CD1c-positive myeloid dendritic cell (primary cell): Measurements from ENCODE around the gene PLA2G12B.
"Not testable (repeated sequence)": the region's sequence is repeated elsewhere in the genome, so short reads cannot be mapped to it uniquely, and the experiment has no call there.

Experiments
- DNase-seq: peaks from one replicate; pipeline ENCODE4 v3.0.0-alpha.2; 2016; ENCODE audit errors: extremely low spot score

Gene PLA2G12B, protein sequence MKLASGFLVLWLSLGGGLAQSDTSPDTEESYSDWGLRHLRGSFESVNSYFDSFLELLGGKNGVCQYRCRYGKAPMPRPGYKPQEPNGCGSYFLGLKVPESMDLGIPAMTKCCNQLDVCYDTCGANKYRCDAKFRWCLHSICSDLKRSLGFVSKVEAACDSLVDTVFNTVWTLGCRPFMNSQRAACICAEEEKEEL

DNA sequence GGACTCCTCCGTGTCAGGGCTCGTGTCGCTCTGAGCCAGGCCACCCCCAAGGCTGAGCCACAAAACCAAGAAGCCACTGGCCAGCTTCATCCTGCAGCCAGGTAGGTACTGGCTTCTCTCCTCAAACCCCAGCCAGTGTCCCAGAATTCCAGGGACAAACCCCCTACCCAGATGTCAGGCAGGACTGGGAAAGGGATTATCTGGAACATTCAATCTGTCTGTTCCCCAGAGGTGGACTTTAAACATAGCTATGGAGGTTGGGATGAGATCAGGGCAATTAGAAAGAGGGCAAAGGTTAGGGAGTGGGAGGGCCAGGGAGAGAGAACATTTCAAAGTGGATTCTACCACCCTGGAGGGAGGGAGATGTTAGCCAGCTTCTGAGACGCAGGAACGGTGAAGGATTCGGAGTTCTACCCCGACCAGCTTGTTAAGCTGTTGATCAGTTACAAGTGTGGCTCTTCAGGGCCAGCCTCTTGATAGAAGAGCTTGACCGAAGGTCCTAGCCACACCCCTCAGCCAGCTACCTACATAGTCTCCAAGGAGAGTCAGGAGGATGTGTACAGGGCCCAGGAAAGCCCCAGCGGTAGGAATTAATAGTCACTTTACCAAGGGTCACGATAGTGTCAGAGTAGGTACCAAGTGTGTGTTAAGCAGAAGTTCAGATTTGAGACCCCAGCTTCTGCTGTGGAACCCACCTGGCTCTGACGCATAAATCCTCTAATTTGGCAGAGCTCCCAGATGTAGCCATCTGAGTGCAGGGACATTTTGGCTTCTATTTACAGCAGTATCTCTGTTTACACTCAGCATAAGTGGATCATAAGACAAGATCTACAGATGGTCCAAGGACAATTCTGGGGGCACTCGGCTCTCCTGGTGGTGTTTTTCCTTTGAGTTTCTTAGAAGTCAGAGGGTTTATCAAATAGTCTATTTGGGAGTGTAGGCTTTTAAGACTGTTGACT lies at the start of gene PLA2G12B:
Gene PLA2G12B, minus strand, starts transcription at position 211 of the 959 bp plus-strand sequence. Its CDS starts 121 bp downstream, at position 90.
- DNase-seq, result no peak

DNA sequence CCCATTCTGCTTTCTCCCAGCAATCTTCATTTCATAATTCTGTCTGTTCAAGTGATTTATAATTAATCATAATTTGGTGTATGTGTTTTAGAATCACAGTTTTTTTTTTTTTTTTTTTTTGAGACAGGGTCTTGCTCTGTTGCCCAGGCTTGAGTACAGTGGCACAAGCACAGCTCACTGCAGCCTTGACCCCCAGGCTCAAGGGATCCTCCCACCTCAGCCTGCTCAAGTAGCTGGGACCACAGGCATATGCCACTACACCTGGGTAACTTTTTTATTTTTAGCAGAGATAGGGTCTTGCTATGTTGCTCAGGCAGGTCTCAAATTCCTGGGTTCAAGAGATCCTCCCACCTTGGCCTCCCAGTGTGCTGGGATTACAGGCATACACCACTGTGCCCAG lies 49.2 kb upstream of the PLA2G12B start:
- no peak for DNase-seq

- DNase-seq, result no peak
Measured at GRCh38 chr10:73000973-73001372, 46.4 kb upstream of the PLA2G12B start.

DNA sequence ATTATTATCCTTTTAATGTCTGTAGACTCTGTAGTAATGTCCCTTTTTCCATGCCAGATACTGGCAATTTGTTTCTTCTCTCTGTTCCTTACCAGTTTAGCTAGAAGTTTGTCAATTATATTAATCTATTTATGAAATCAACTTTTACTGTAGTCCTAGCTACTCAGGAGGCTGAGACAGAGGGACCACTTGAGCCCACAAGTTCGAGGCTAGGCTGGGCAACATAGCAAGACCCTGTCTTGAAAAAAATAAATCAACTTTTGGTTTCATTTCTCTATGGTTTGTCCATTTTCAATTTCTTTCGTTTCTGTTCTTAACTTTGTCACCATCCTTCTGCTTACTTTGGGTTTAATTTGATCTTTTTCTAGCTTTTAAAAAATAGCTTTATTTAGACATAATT lies 42.5 kb upstream of the PLA2G12B start:
- DNase-seq, result no peak

DNA sequence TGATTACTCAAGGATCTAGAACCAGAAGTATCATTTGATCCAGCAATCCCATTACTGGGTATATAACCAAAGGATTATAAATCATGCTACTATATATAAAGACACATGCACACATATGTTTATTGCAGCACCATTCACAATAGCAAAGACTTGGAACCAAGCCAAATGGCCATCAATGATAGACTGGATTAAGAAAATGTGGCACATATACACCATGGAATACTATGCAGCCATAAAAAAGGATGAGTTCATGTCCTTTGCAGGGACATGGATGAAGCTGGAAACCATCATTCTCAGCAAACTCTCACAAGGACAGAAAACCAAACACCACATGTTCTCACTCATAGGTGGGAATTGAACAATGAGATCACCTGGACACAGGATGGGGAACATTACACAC lies 40.9 kb upstream of the PLA2G12B start:
- DNase-seq, result not testable (repeated sequence)

DNA sequence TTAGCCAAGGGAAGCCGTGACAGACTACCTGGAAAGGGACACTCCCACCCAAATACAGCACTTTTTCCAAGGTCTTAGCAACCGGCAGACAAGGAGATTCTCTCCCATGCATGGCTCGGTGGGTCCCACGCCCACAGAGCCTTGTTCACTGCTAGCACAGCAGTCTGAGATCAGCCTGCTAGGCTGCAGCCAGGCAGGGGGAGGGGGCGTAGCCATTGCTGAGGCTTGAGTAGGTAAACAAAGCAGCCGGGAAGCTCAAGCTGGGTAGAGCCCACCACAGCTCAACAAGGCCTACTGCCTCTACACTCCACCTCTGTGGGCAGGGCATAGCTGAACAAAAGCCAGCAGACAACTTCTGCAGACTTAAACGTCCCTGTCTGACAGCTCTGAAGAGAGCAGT lies 35.2 kb upstream of the PLA2G12B start:
- not testable (repeated sequence) for DNase-seq

DNA sequence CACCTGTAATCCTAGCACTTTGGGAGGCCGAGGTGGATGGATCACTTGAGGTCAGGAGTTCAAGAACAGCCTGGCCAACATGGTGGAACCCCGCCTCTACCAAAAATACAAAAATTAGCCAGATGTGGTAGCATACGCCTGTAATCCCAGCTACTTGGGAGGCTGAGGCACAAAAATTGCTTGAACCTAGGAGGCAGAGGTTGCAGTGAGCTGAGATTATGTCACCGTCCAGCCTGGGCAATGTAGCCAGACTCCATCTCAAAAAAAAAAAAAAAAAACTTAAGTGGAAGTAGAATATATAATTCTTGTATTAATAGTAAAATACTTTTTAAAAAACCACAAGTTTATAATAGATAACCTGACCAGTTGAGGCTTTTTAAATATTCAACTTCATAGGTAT lies 30.0 kb upstream of the PLA2G12B start:
- not testable (repeated sequence) for DNase-seq

DNA sequence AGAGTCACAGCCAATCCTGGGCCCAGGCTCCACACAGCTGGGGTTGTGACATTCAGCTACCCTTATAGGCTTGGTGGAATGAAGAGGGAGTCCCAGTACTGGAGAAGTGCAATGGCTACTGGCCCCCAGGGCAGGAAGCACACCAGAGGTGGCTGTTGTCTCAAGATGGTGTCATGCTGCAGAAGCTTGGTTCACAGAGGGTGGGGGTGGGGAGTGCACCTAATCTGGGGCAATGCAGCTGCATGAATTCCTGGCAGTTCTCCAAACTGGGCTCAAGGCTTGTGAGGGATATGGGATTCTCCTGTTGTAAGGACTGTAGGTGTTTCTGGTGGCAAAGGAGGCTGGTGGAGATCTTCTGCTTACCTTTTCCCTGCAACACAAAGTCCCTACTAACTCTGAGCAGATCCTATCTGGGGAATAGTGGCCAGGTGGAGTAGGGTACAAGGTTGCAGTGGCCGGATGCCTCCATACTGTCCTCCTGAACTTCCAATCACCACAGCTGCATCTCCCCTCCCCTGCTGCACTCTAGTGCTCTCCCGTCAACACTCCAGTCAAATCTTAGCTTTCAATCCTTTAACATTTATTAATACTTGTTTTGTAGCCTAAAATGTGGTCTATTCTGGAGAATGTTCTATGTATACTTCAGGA lies 27.4 kb upstream of the PLA2G12B start:
- no peak for DNase-seq

- DNase-seq, result no peak
Measured at GRCh38 chr10:72981028-72981881, 26.6 kb upstream of the PLA2G12B start.

DNA sequence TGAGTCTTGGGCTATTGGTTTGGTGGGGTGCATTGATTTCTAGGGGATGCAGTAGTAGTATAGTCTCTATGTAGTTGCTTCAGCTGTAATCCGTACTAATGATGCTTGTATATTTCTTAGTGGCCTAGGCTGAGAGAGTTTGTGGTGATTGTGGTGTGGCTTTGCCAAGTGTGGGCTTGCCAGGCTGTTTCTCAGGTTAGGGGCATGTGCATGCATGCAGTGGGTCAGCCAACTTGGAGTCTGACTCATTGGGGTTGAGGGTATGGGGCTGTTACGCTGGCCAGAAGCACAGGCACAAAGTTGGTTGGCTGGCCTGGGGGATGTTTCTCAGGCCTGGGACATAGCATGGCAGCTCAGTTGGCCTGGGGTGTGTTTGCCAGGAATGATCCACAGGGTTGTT lies 25.7 kb upstream of the PLA2G12B start:
- no peak for DNase-seq

GRCh38 chr10:72979709-72980108 lies 25.1 kb upstream of the PLA2G12B start:
- no peak for DNase-seq

DNA sequence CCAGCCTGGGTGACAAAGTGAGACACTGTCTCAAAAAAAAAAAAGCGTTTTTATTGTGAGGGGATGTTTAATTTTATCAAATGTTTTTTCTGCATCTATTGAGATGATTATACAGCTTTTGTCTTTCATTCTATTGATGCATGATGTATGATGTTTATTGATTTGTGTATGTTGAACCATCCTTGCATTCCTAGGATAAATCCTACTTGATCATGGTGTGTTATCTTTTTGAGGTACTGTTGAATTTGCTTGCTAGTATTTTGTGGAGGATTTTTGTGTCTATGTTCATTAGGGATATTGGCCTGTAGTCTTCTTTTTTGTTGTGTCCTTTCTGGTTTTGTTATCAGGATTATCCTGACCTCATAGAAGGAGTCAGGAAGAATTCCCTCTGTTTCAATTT lies 22.3 kb upstream of the PLA2G12B start:
- DNase-seq, result no peak

DNA sequence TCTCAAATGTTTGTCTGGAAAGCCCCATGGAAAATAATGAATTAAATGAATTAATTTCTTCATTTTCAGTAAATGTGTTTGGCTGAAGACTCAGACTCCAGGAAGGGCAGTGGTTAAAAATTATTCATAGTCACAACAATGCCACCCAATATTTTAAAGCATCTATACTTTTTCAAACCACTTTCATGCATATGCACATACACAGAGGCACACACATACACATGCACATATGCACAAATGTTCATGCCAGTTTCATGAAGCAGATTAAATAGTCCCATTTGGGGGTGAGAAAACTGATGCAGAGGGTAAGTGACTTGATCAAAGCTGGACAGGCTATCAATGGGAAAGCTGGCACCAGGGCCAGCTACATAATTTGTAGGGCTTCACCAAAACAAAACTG lies 1.4 kb upstream of the PLA2G12B start:
- no peak for DNase-seq

- DNase-seq, result no peak
Measured at GRCh38 chr10:72954230-72954595, 393 bp downstream of the PLA2G12B start.

DNA sequence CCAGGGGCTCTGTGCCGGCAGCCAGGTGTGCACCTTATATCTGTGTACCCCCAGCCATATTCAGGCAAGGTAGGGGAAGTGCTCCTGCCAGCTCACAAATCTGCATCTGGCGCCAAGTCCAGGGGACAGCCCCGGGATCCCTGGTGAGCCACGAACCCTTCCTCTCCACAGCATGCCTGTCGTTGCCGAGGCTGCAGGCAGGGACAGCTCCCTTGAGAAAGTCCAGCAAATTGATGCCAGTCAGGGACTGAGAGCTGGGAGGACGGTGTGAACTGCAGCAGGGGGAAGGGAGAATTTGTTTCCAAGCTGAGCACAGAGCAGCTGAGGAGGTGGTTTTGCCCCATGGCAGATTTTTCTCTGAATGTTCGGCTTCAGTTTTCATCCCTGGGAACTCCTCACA lies 919 bp downstream of the PLA2G12B start:
- DNase-seq, result no peak

DNA sequence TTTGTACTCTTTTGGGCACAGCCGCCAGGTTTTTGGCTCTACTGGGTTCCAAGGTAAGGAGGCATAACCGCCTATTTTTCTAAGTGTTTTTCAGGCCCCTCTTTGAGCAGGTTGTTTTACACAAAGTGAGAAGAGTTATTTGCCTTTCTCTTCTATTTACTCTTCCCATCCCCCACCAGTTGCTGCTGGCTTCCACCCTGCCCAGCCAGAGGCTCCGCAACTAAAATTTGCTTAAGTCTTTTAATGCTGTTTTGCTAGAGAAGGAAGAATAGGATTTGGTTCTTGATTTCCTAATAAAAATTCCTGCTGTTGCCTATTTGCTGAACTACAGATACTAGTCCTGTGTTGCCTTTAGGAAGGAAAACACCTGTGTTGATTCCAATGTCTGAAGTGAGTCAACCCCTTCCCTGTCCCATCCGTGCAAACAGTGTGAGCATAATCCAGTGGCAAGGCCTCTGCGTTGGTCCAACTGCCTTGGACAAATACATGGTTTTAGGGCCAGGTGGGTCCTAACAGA lies 1.9 kb downstream of the PLA2G12B start:
- no peak for DNase-seq

- DNase-seq, result no peak
Measured at GRCh38 chr10:72952189-72952588, 2.4 kb downstream of the PLA2G12B start.

DNA sequence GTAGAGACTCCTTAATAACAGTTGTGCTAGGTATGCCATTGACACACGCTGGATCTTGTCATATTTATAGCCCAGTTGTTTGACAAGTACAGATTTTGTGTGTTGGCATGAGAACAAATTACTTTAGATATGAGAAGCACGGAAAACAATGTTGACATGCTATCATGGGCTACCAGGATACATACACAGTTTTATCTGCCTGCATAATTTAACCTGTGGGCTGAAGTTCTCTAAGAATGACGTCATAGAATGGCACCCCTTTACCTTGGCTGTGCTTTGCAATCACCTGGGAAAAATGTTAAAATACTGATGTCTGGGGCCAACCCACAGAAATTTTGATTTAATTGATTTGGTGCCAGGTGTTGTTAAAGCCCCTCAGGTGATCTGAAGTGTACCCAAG lies 2.8 kb downstream of the PLA2G12B start:
- DNase-seq, result no peak

DNA sequence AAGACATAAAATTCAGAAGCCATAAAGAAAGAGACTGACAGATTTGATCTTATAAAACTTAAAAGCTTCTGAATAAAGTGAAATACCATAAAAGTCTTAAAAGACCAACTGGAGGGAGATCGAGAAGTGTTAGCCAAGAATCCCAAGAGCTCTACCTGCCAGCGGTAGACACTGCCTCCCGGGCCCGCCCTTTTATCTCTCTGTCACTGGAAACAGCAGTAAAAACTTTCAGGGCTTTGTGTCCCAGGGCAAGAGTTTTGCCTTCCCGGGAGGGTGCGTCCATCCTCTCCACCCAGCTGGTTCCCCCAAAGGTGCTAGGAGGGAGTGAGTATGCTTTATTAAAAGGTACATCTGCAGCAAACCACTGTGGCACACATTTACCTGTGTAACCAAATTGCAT lies 5.8 kb downstream of the PLA2G12B start:
- DNase-seq, result no peak

GRCh38 chr10:72946963-72947362 lies 7.6 kb downstream of the PLA2G12B start:
- no peak for DNase-seq

GRCh38 chr10:72943498-72944234 lies 10.9 kb downstream of the PLA2G12B start:
- no peak for DNase-seq
